ENCODE measurements around the gene TENT4A. TPM values are rescaled to one million over a fixed set of nuclear protein-coding genes. Genes with fewer than 3 reads are reported as not detected.

The TENT4A gene
- total and polyA plus RNA-seq, 10 donors: 7.1 to 44.8 (median 33.0) TPM

- no peaks in the 10 kb centered on the region for H3K27me3 ChIP-seq (replicated peaks in 1 of 7)
- H3K4me1 ChIP-seq: peaks cover 32 to 100% (median 88%) of the 10 kb centered on the region in 6 donors
- H3K9me3 ChIP-seq: no peaks in the 10 kb centered on the region
- no peak overlapping the region for H3K4me3 ChIP-seq
- intact Hi-C loops (cut with DNase I; ENCODE audit: low total_unique reads): no loop called here
- no peak overlapping the region for H3K27ac ChIP-seq
- DNase-seq: peak; percentile 69
- 70 to 82% (median 78%) methylated on average over 8 of the region's 8 CpGs for WGBS, 5 donors
- TF ChIP-seq CTCF (IDR thresholded peaks at IDR 0.05 in 8 of 11, conservative IDR thresholded peaks at IDR 0.05 in 3 of 11) (no peak), POLR2AphosphoS5 (IDR thresholded peaks at IDR 0.05) (no peak), POLR2A (IDR thresholded peaks at IDR 0.05) (no peak)
- H3K36me3 ChIP-seq: peaks cover 0 to 27% (median 0%) of the 10 kb centered on the region in 6 donors
These were observed 17.2 kb downstream of the TENT4A start for GRCh38 chr5:6730407-6730806.

- Histone ChIP-seq H3K27ac (no peak overlapping the region), H3K27me3 (replicated peaks in 1 of 7) (no peaks in the 10 kb centered on the region), H3K9me3 (no peaks in the 10 kb centered on the region), H3K4me1 (peaks cover 32 to 99% (median 88%) of the 10 kb centered on the region in 6 donors), H3K4me3 (no peak overlapping the region), H3K36me3 (peaks cover 0 to 23% (median 0%) of the 10 kb centered on the region in 6 donors)
- DNase-seq: no peak
- intact Hi-C loops (cut with DNase I; ENCODE audit: low total_unique reads): no loop called here
- TF ChIP-seq POLR2A (IDR thresholded peaks at IDR 0.05) (no peak), POLR2AphosphoS5 (IDR thresholded peaks at IDR 0.05) (no peak), CTCF (IDR thresholded peaks at IDR 0.05 in 8 of 11, conservative IDR thresholded peaks at IDR 0.05 in 3 of 11) (no peak)
- 89 to 97% (median 91%) methylated on average over 3 of the region's 3 CpGs for WGBS, 5 donors
These were observed 17.6 kb downstream of the TENT4A start for GRCh38 chr5:6730807-6731206.

DNA sequence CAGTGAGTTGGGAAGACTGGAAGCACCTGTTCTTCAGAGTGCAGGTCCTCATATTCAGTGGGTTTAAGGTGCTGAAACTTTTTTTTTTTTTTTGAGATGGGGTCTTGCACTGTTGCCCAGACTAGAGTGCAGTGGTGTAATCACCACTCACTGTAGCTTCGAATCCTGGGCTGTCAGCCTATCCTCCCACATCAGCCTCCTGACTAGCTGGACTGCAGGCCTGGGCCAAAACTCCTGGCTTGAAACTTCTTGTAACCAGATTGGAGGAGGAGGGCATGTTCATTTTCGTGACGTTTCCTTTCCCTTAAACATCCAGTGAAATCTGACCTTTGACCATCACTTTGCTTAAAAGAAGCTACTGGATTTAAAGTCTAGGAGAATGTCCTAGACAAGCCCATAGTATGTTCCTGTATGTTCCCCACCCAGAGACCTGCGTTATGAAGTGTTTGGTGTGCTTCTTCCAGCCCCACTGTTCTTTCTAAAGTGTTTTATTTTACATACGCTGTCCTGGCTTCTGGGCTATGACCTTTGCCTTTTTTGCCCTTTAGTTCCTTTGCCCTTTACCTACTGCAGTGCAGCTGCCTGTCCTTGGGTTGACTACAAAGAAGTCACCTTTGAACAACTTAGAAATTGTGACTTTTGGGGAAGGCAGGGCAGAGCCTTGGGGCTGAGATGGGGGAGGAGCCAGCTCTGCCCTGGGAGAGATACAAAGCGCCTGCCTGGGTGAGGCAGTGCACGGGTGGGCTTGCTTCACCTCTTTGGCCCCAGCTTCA is 18.4 kb downstream of the TENT4A start:
- Histone ChIP-seq H3K4me1 (peaks cover 32 to 98% (median 87%) of the 10 kb centered on the region in 6 donors), H3K27ac (peak overlapping the region in 7 of 8 donors; percentile 47 to 75 (median 65)), H3K36me3 (peaks cover 0 to 18% (median 0%) of the 10 kb centered on the region in 6 donors), H3K9me3 (no peaks in the 10 kb centered on the region), H3K27me3 (replicated peaks in 1 of 7) (no peaks in the 10 kb centered on the region), H3K4me3 (no peak overlapping the region)
- DNase-seq: peak; percentile 29
- WGBS, 5 donors: 71 to 80% (median 73%) methylated on average over 7 of the region's 7 CpGs
- no peak for TF ChIP-seq POLR2AphosphoS5 (IDR thresholded peaks at IDR 0.05)
- TF ChIP-seq CTCF (IDR thresholded peaks at IDR 0.05 in 8 of 11, conservative IDR thresholded peaks at IDR 0.05 in 3 of 11): no peak
- TF ChIP-seq POLR2A (IDR thresholded peaks at IDR 0.05): no peak
- intact Hi-C loops (cut with DNase I; ENCODE audit: low total_unique reads): no loop called here

- no peak for TF ChIP-seq CTCF (IDR thresholded peaks at IDR 0.05 in 8 of 11, conservative IDR thresholded peaks at IDR 0.05 in 3 of 11)
- TF ChIP-seq POLR2AphosphoS5 (IDR thresholded peaks at IDR 0.05): peak in 2 of 3 donors; percentile 45 to 48
- WGBS, 5 donors: 37 to 64% (median 58%) methylated on average over 13 of the region's 13 CpGs
- H3K27me3 ChIP-seq (replicated peaks in 1 of 7): no peaks in the 10 kb centered on the region
- peaks cover 0 to 21% (median 6%) of the 10 kb centered on the region in 6 donors for H3K36me3 ChIP-seq
- peak; percentile 74 for DNase-seq
- peak overlapping the region in 2 of 8 donors; percentile 10 to 17 for H3K4me3 ChIP-seq
- intact Hi-C loops (cut with DNase I; ENCODE audit: low total_unique reads): no loop called here
- H3K4me1 ChIP-seq: peaks cover 32 to 93% (median 80%) of the 10 kb centered on the region in 6 donors
- no peaks in the 10 kb centered on the region for H3K9me3 ChIP-seq
- peak overlapping the region; percentile 2 to 75 (median 64) for H3K27ac ChIP-seq
These were observed 19.6 kb downstream of the TENT4A start for GRCh38 chr5:6732634-6733410.
